ENCODE data around the gene MAB21L2. TPM values are rescaled to one million over a fixed set of nuclear protein-coding genes. Genes with fewer than 3 reads are reported as not detected.
A peak's percentile ranks its signal among the peaks of the same experiment; 100 is the strongest.

Gene MAB21L2
- polyA plus RNA-seq, 10 donors, result 0.07 to 1.9 (median 0.35) TPM; not detected in 3

- no peak for DNase-seq
Observed at GRCh38 chr4:150600812-150601445, 19.0 kb downstream of the MAB21L2 start.

GRCh38 chr4:150609131-150609530 is 27.2 kb downstream of the MAB21L2 start:
- no peak for DNase-seq

GRCh38 chr4:150619042-150619441 is 37.1 kb downstream of the MAB21L2 start:
- DNase-seq, result peak; percentile 23 to 42 (median 30)

GRCh38 chr4:150624055-150624454 is 42.1 kb downstream of the MAB21L2 start:
- DNase-seq, result no peak

GRCh38 chr4:150625033-150625432 is 43.1 kb downstream of the MAB21L2 start:
- DNase-seq, result no peak

GRCh38 chr4:150628073-150628472 is 46.1 kb downstream of the MAB21L2 start:
- no peak for DNase-seq

GRCh38 chr4:150632639-150633038 is 50.7 kb downstream of the MAB21L2 start:
- DNase-seq, result no peak
